Subcutaneous adipose tissue (tissue), 4 donors: Measurements from ENCODE around the gene NR1D1. TPM values are rescaled to one million over a fixed set of nuclear protein-coding genes. Genes with fewer than 3 reads are reported as not detected.

ENCODE experiments used
- total RNA-seq, 4 donors: library from RNA; depleted of rRNA; stranded (reverse); fragments of >200 nt; gene quantifications; one replicate each; pipeline ENCODE4 v1.1.0, GENCODE V29; 2016
- TF ChIP-seq, protein P1 (sequence below): fragments of 450-650 bp; IDR thresholded peaks from one replicate; pipeline ENCODE4 v1.5.1; 2016; ENCODE audit warnings: low read depth, mild to moderate bottlenecking, control low read depth, antibody characterized with exemption, moderate library complexity

NR1D1 gene
- total RNA-seq, 4 donors from 2014 or later, result 4.2 to 16.0 (median 12.7) TPM

DNA sequence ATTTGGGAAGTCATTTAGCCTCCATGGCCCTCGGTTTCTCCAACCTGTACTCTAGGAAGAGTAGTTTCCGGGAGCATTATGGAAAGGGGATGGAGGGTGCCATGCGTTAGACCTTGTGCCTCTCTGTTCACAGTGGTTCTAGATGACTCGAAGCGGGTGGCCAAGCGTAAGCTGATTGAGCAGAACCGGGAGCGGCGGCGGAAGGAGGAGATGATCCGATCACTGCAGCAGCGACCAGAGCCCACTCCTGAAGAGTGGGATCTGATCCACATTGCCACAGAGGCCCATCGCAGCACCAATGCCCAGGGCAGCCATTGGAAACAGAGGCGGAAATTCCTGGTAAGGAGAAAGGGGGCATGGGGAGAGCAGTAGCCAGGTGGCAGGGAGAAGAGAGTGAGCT lies 15.9 kb downstream of the NR1D1 start:
- TF ChIP-seq, protein P1, sequence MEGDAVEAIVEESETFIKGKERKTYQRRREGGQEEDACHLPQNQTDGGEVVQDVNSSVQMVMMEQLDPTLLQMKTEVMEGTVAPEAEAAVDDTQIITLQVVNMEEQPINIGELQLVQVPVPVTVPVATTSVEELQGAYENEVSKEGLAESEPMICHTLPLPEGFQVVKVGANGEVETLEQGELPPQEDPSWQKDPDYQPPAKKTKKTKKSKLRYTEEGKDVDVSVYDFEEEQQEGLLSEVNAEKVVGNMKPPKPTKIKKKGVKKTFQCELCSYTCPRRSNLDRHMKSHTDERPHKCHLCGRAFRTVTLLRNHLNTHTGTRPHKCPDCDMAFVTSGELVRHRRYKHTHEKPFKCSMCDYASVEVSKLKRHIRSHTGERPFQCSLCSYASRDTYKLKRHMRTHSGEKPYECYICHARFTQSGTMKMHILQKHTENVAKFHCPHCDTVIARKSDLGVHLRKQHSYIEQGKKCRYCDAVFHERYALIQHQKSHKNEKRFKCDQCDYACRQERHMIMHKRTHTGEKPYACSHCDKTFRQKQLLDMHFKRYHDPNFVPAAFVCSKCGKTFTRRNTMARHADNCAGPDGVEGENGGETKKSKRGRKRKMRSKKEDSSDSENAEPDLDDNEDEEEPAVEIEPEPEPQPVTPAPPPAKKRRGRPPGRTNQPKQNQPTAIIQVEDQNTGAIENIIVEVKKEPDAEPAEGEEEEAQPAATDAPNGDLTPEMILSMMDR, result no peak

DNA sequence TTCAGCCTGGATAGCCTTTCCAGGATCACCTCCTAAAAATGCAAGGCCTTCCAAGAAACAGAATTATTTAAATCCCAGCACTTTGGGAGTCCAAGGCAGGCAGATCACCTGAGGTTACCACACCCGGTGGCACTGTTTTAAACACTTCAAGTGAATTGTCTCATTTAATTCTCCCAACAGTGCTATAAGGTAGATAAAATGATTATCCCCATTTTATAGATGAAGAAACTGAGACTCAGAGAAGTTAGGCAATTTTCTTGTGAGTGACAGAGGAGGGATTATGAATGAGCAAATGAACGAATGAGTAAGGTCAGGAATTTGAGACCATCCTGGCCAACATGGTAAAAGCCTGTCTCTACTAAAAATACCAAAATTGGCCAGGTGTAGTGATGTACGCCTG lies 20.8 kb downstream of the NR1D1 start:
- TF ChIP-seq, protein P1, result no peak

DNA sequence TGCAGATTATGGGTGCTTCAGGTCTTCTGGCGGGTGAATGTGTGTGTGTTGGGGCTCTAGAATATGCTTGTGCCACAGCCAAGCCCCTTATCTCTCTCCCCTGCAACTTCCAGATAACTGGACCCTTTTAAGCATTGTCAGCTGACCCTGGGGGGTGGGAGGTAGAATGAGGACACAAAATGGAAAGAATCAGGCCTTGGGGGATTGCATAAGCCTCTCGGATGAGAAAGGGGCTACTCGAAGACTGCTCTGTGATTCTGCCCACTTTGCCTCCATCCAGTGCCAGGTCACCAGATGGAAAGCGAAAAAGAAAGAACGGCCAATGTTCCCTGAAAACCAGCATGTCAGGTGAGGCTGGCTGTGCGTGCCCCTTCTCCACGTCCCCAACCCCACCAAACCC lies 23.8 kb downstream of the NR1D1 start:
- TF ChIP-seq, protein P1, result no peak

DNA sequence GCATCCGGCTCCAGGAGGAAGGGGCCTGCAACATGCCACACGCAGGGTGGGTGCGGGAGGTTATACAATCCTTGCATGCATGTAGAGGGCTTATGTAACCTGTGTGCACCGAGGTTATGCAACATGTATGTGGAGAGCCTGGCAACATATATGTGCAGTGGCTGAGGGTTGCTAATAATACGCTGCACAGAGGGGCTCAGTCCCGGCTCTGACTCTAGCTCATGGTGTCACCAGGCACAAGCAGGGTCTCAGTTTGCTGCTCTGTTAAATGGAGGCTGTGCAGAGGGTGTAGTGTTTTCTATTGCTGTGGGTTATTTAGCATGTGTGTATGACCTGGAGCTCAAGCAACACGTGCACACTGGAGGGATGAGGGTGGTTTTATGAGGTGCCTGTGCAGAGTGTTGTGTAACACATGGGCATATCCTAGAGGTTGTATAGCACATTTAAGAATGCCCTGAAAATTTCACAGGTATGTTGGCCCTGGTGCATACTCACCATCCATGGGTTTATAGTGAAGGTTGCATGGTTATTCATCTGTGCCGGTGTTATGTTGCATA lies 24.4 kb downstream of the NR1D1 start:
- TF ChIP-seq, protein P1, result no peak

DNA sequence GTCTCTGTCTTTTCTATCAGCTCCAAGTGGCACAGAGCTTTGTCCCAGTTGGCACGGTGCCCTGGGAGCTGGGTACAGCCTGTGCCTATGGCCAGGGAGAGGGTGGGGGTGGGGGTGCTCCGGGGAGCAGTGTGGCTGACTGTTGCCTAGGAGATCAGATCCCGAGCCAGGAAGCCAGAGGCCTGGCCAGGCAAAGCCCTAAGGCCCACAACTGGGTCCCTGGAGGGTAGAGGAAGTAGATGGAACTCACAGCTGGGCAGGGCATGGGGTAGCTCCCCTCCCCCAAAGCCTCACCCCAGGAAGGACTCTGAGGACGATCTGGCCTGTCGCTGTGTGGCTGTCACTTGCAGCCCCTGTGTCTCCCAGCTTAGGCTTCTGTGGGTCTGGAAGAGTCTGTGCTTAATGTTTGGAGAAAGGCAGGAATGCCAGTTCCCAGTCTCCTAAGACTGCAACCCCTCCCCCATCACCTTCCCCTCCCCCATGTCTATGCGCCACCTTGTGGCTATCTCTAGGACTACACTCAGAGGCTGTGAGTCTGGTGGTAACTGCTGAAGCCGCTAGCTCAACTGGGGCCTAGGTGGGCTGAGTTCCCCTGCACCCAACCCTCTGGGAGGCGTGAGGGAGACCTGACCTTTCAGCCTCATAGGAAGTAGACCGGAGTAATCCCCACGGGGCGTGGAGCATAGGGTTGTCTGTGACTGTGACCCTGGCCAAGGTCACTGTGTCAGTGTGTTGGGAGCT lies 25.0 kb downstream of the NR1D1 start:
- TF ChIP-seq, protein P1, result no peak

DNA sequence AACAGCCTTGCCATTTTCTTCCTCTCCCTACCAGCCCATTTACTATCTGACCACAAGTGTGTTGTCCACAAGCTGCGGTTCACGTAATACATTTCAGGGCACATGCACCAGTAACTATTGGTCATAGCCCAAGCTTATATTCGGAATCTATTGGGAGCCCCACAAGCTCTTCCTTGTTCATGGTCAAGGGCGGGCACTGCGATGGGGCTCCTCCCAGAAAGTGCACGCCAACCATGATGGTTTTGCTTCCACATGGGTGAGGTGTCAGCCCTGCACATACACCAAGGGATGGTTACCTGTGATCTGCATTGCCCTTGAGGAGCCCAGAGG lies 25.6 kb downstream of the NR1D1 start:
- TF ChIP-seq, protein P1, result no peak

DNA sequence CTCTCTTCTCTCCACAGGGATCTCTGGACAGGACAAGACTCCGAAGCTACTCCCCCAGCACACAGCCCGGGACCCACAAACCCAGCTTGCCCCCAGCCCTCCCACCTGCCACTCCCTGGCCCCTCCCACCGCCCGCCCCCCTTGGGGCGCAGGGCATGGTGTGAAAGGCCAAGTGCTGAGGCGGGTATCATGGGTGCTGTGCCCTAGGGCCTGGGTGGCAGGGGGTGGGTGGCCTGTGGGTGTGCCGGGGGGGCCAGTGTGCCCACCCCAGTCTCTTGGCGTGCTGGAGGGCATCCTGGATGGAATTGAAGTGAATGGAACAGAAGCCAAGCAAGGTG lies 26.2 kb downstream of the NR1D1 start:
- TF ChIP-seq, protein P1, result no peak
